GM10266 (cell line): Measurements from ENCODE around the gene EFL1.

Experiments
- DNase-seq: peaks from one replicate; pipeline ENCODE4 v3.0.0; 2012; ENCODE audit errors: extremely low spot score
- TF ChIP-seq, protein P1 (sequence below): IDR thresholded peaks from 2 replicates; pipeline ENCODE4 v1.5.1; 2012; ENCODE audit warnings: mild to moderate bottlenecking, low read depth; ENCODE audit not compliant: control insufficient read depth, insufficient read depth; ENCODE audit errors: missing control alignments

Gene EFL1

GRCh38 chr15:82165948-82166376, 96.6 kb downstream of the EFL1 start:
- DNase-seq: peak; percentile 10
- TF ChIP-seq, protein P1, sequence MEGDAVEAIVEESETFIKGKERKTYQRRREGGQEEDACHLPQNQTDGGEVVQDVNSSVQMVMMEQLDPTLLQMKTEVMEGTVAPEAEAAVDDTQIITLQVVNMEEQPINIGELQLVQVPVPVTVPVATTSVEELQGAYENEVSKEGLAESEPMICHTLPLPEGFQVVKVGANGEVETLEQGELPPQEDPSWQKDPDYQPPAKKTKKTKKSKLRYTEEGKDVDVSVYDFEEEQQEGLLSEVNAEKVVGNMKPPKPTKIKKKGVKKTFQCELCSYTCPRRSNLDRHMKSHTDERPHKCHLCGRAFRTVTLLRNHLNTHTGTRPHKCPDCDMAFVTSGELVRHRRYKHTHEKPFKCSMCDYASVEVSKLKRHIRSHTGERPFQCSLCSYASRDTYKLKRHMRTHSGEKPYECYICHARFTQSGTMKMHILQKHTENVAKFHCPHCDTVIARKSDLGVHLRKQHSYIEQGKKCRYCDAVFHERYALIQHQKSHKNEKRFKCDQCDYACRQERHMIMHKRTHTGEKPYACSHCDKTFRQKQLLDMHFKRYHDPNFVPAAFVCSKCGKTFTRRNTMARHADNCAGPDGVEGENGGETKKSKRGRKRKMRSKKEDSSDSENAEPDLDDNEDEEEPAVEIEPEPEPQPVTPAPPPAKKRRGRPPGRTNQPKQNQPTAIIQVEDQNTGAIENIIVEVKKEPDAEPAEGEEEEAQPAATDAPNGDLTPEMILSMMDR: no peak

DNA sequence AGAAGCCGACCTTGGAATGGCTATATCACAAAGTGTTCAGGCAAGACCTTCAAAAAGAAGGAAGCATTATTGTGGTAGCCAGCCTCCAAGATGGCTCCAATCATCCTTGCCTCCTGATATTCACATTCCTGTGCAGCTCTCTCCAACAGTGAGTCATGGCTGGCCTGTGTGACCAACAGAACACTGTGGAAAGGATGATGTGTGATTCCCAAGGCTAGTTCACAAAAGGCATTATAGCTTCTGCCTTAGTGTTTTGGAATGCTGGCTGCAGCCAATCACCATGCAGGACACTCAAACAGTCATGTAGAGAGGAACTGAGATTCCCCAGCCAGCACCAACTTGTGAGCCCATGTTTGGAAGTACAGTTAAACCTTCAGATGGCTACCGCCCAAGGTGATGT, 102.6 kb downstream of the EFL1 start:
- DNase-seq: no peak
- TF ChIP-seq, protein P1: no peak

DNA sequence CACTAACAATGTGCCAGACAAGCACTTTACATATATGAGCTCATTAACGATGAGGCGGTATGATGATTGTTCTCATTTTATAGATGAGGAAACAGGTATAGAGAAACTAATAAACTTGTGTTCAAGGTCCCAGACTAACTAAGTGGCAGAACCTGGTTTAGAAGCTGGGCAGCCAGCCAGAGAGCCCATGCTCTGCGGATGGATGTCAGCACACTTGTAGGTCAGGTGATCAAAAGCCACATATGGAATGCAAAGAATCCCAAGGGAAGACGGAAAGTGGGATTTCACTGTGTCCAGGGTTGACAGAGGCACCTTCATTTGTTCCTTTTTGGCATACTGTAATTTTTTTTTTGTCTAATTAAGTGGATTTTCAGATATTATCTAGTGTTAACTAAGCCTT, 103.7 kb downstream of the EFL1 start:
- TF ChIP-seq, protein P1: no peak
- no peak for DNase-seq

- TF ChIP-seq, protein P1: no peak
Observed at GRCh38 chr15:82150645-82151044, 111.9 kb downstream of the EFL1 start.

GRCh38 chr15:82146990-82147461, 115.5 kb downstream of the EFL1 start:
- DNase-seq: no peak
- TF ChIP-seq, protein P1: no peak

More at GRCh38 chr15:82150645-82151044, 111.9 kb downstream of the EFL1 start:
- no peak for DNase-seq

DNA sequence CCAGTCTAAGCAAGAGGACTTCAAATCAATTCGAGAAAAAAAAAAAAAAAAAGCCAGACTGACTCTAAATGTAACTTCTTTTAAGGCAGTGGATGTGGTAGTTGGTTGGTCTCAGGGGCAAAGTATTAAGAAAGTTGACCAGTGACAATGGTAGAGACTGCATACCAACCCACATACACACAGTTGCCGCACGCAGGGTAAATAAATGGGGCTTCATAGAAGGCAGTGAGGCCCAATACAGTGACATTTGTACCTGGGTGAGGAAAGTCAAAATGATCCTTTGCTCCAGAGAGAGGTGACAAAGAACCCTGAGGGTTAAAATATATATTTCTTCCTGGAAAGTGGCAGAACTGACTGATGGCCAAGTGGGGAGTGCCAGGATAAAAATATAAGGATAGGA, 116.0 kb downstream of the EFL1 start:
- no peak for DNase-seq
- TF ChIP-seq, protein P1: no peak

- DNase-seq: no peak
- TF ChIP-seq, protein P1: no peak
Observed at GRCh38 chr15:82143390-82144385, 118.8 kb downstream of the EFL1 start.
